ENCODE measurements around the gene C8B.

DNA sequence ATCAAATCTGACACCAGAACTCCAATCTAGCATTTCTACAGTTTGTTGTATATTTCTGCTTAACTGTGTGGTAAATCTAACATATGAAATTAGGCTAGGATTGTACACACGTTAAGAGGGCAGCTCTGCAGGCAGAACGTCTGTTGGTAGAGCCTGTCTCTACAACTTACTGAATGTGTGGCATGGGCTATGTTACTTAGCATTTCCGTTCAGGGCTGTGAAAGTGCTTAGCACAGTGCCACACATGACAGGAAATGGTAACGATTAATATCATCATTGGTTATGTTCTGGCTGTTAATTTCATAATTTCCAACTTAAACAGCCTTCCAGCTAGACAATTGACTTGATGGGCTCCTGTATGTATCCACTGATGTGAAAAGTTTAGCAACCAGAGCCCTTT lies 9.6 kb upstream of the C8B start:
- TF ChIP-seq, protein P1, sequence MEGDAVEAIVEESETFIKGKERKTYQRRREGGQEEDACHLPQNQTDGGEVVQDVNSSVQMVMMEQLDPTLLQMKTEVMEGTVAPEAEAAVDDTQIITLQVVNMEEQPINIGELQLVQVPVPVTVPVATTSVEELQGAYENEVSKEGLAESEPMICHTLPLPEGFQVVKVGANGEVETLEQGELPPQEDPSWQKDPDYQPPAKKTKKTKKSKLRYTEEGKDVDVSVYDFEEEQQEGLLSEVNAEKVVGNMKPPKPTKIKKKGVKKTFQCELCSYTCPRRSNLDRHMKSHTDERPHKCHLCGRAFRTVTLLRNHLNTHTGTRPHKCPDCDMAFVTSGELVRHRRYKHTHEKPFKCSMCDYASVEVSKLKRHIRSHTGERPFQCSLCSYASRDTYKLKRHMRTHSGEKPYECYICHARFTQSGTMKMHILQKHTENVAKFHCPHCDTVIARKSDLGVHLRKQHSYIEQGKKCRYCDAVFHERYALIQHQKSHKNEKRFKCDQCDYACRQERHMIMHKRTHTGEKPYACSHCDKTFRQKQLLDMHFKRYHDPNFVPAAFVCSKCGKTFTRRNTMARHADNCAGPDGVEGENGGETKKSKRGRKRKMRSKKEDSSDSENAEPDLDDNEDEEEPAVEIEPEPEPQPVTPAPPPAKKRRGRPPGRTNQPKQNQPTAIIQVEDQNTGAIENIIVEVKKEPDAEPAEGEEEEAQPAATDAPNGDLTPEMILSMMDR (IDR thresholded peaks at IDR 0.05; ENCODE audit: poor library complexity, severe bottlenecking): no peak
- TF ChIP-seq POLR2AphosphoS5 (IDR thresholded peaks at IDR 0.05): no peak
